ENCODE results near the gene AGBL5.
"Not testable (repeated sequence)": the region's sequence is repeated elsewhere in the genome, so short reads cannot be mapped to it uniquely, and the experiment has no call there.

Gene AGBL5

GRCh38 chr2:27051902-27052645 is 606 bp downstream of the AGBL5 start:
- peak in 1 of 3 experiments; percentile 5 for DNase-seq (ENCODE audit: low read depth in 3 of 3)

GRCh38 chr2:27053321-27053720 is 1.9 kb downstream of the AGBL5 start:
- DNase-seq (ENCODE audit: low read depth in 3 of 3): no peak

- DNase-seq (ENCODE audit: low read depth in 3 of 3): no peak
These were observed 2.3 kb downstream of the AGBL5 start for GRCh38 chr2:27053776-27054175.

GRCh38 chr2:27054721-27055120 is 3.3 kb downstream of the AGBL5 start:
- DNase-seq (ENCODE audit: low read depth in 3 of 3): no peak

GRCh38 chr2:27057184-27057583 is 5.7 kb downstream of the AGBL5 start:
- no peak for DNase-seq (ENCODE audit: low read depth in 3 of 3)

GRCh38 chr2:27058210-27058609 is 6.7 kb downstream of the AGBL5 start:
- no peak for DNase-seq (ENCODE audit: low read depth in 3 of 3)

GRCh38 chr2:27059141-27059820 is 7.8 kb downstream of the AGBL5 start:
- DNase-seq (ENCODE audit: low read depth in 3 of 3): no peak

- DNase-seq (ENCODE audit: low read depth in 3 of 3): no peak
These were observed 8.9 kb downstream of the AGBL5 start for GRCh38 chr2:27060323-27060722.

- DNase-seq (ENCODE audit: low read depth in 3 of 3): no peak
These were observed 13.7 kb downstream of the AGBL5 start for GRCh38 chr2:27065128-27065527.

- no peak for DNase-seq (ENCODE audit: low read depth in 3 of 3)
These were observed 15.9 kb downstream of the AGBL5 start for GRCh38 chr2:27067385-27067784.

- DNase-seq (ENCODE audit: low read depth in 3 of 3): no peak
These were observed 18.0 kb downstream of the AGBL5 start for GRCh38 chr2:27069436-27069835.

GRCh38 chr2:27069961-27070618 is 18.6 kb downstream of the AGBL5 start:
- DNase-seq (ENCODE audit: low read depth in 3 of 3): no peak

- DNase-seq (ENCODE audit: low read depth in 3 of 3): no peak
These were observed 19.3 kb downstream of the AGBL5 start for GRCh38 chr2:27070653-27071276.

GRCh38 chr2:27071277-27071989 is 20.0 kb downstream of the AGBL5 start, which contains the start of gene OST4:
TSS of gene OST4 (minus strand) at chr2:27071654.
- peak; percentile 83 to 90 (median 84) for DNase-seq (ENCODE audit: low read depth in 3 of 3)

GRCh38 chr2:27071990-27072830 is 20.7 kb downstream of the AGBL5 start:
- peak in 1 of 3 experiments; percentile 52 for DNase-seq (ENCODE audit: low read depth in 3 of 3)

- no peak for DNase-seq (ENCODE audit: low read depth in 3 of 3)
These were observed 21.5 kb downstream of the AGBL5 start for GRCh38 chr2:27072920-27073319.

- DNase-seq (ENCODE audit: low read depth in 3 of 3): no peak
These were observed 22.3 kb downstream of the AGBL5 start for GRCh38 chr2:27073782-27074181.

- peak in 1 of 3 experiments; percentile 38 for DNase-seq (ENCODE audit: low read depth in 3 of 3)
These were observed 23.5 kb downstream of the AGBL5 start for GRCh38 chr2:27074738-27075565.

- DNase-seq (ENCODE audit: low read depth in 3 of 3): not testable (repeated sequence)
These were observed 24.1 kb downstream of the AGBL5 start for GRCh38 chr2:27075566-27075871.

- no peak for DNase-seq (ENCODE audit: low read depth in 3 of 3)
These were observed 24.9 kb downstream of the AGBL5 start for GRCh38 chr2:27076323-27076722.

Measured in stimulated activated CD4-positive, alpha-beta T cell treated with anti-CD3 and anti-CD28 coated beads, TNF-alpha, amount 100 ng/mL, for 24 hours (primary cell).